Activated CD8-positive, alpha-beta memory T cell treated with anti-CD3 and anti-CD28 coated beads, Interleukin-2, amount 10 ng/mL, durations not matched to agents 7 days and 5 days (primary cell): ENCODE data around the gene CA12. TPM values are rescaled to one million over a fixed set of nuclear protein-coding genes. Genes with fewer than 3 reads are reported as not detected.

Source experiments
- ATAC-seq: fragments of 150-1000 bp; cut with Tn5 transposase; one replicate; pipeline ENCODE4 v1.10.0; 2021; ENCODE audit warnings: moderate library complexity
- CTCF ChIA-PET: fragments of 350-600 bp; sonication (Branson Sonifier 250); formaldehyde crosslinking; loops from one replicate; lab custom pipeline; 2021; ENCODE audit warnings: antibody characterized with exemption; lab: Charles Lee
- DNase-seq: peaks from one replicate; pipeline ENCODE4 v3.0.0-alpha.2; 2020
- H3K27ac Mint-ChIP-seq: one replicate; pipeline ENCODE4 v1.8.0; 2021; ENCODE audit warnings: mild to moderate bottlenecking, mixed read lengths
- H3K27me3 Mint-ChIP-seq: one replicate; pipeline ENCODE4 v1.8.0; 2021; ENCODE audit warnings: mixed read lengths
- H3K36me3 Mint-ChIP-seq: one replicate; pipeline ENCODE4 v1.8.0; 2021; ENCODE audit warnings: mild to moderate bottlenecking, mixed read lengths
- H3K4me1 Mint-ChIP-seq: one replicate; pipeline ENCODE4 v1.8.0; 2021; ENCODE audit warnings: mixed read lengths
- H3K4me3 Mint-ChIP-seq: one replicate; pipeline ENCODE4 v1.8.0; 2021; ENCODE audit warnings: mild to moderate bottlenecking, moderate library complexity, mixed read lengths
- H3K9me3 Mint-ChIP-seq: one replicate; pipeline ENCODE4 v1.8.0; 2022; ENCODE audit warnings: low read depth, mixed read lengths
- total RNA-seq, 2 experiments: library from RNA; stranded (reverse); gene quantifications; one replicate each; pipeline ENCODE4 v1.2.3, GENCODE V29; 2021

CA12 gene
- total RNA-seq, 2 experiments from 2014 or later, result 0.12 TPM; not detected in 1

DNA sequence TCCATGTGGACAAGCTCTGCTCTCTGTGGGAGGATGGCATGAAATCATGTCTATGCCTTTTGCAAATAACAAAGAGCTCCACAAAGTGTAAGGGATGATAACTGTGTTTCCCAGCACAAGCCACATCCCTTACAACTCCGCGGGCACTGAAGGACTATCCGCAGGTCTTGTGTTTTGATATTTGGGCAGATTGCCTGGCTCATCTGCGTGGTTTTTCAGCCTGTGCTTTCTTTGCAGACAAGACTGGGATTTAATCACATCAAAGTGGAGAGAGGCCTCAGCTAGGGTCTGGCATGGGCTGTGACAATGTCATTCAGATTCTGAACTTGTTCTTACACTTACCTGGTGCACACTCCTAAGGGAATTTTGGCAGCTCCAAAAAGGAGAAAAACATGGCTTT lies 30.2 kb upstream of the CA12 start:
- DNase-seq, result no peak
- H3K9me3 Mint-ChIP-seq, result no peaks in the 10 kb centered on the region
- H3K27ac Mint-ChIP-seq, result no peak overlapping the region
- CTCF ChIA-PET, result interaction anchor here (1.4 kb wide), 1 partner anchor 12 kb away, joined by 4 read pairs; no protein-coding TSS in a partner anchor
- no peak overlapping the region for H3K4me3 Mint-ChIP-seq
- H3K4me1 Mint-ChIP-seq, result no peaks in the 10 kb centered on the region
- peaks cover 8% of the 10 kb centered on the region for H3K27me3 Mint-ChIP-seq
- no peak for ATAC-seq
- H3K36me3 Mint-ChIP-seq, result no peaks in the 10 kb centered on the region

DNA sequence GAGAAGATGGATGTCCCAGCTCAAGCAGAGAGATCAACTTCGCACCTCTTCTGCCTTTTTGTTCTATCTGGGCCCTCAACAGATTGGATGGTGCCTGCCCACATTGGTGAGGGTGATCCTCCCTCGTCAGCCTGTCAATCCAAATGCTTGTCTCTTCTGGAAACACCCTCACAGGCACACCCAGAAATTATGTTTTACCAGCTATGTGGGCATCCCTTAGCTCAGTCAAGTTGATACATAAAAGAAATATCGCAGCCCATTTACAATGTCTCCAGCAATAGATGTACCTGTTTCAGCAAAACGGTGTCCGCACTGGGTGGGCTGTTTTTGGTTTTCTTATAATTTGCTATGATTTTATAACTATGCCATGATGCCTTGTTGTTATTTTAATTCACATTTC lies 27.5 kb upstream of the CA12 start:
- H3K27ac Mint-ChIP-seq, result no peak overlapping the region
- H3K27me3 Mint-ChIP-seq, result peaks cover 8% of the 10 kb centered on the region
- no peaks in the 10 kb centered on the region for H3K36me3 Mint-ChIP-seq
- ATAC-seq (no peak), DNase-seq (no peak)
- no peaks in the 10 kb centered on the region for H3K9me3 Mint-ChIP-seq
- H3K4me1 Mint-ChIP-seq, result peaks cover 9% of the 10 kb centered on the region
- CTCF ChIA-PET, result interaction anchor here (1.0 kb wide), 1 partner anchor 361 kb away, joined by 3 read pairs; no protein-coding TSS in a partner anchor
- H3K4me3 Mint-ChIP-seq, result no peak overlapping the region

- Mint-ChIP-seq H3K36me3 (no peaks in the 10 kb centered on the region), H3K9me3 (no peaks in the 10 kb centered on the region), H3K27me3 (peaks cover 8% of the 10 kb centered on the region), H3K4me1 (peaks cover 9% of the 10 kb centered on the region), H3K27ac (no peak overlapping the region), H3K4me3 (no peak overlapping the region)
- no peak for ATAC-seq
- CTCF ChIA-PET, result interaction anchor here (1.0 kb wide), 1 partner anchor 360 kb away, joined by 3 read pairs; no protein-coding TSS in a partner anchor
- DNase-seq, result no peak
Observed at GRCh38 chr15:63408524-63408923, 26.9 kb upstream of the CA12 start.

GRCh38 chr15:63407612-63408011 lies 26.0 kb upstream of the CA12 start:
- Mint-ChIP-seq H3K27me3 (peaks cover 8% of the 10 kb centered on the region), H3K36me3 (no peaks in the 10 kb centered on the region), H3K9me3 (no peaks in the 10 kb centered on the region), H3K4me1 (peaks cover 9% of the 10 kb centered on the region), H3K4me3 (no peak overlapping the region), H3K27ac (no peak overlapping the region)
- DNase-seq (no peak), ATAC-seq (no peak)
- CTCF ChIA-PET, result no interaction called here

DNA sequence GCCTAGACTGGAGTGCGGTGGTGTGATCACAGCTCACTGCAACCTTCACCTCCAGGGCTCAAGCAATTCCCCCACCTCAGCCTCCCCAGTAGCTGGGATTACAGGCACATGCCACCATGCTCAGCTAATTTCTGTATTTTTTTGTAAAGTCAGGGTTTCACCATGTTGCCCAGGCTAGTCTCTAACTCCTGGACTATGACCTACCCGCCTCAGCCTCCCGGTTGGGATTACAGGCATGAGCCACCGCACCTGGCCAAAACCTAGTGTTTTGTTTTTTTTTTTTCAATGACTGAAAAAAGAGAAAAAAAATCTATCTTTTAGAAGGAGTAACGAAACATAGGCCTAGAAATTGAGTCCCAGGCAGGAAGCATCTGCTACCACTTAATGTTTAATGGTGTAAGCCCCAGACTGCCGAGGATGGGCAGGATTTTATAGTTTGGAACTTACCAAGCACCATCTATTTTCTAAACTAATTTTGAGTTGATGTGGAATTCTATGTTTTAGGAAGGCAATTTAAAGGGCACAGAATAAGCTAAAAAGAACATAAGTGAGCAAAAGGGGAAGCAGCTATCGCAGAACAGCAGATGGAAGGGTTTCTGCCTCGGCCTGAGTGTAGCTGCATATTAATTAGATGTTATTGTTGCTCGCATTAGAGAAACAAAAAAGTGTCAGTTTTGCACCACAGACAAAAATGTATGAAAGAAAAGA lies 24.2 kb upstream of the CA12 start:
- CTCF ChIA-PET, result no interaction called here
- no peak overlapping the region for H3K27ac Mint-ChIP-seq
- no peak for ATAC-seq

DNA sequence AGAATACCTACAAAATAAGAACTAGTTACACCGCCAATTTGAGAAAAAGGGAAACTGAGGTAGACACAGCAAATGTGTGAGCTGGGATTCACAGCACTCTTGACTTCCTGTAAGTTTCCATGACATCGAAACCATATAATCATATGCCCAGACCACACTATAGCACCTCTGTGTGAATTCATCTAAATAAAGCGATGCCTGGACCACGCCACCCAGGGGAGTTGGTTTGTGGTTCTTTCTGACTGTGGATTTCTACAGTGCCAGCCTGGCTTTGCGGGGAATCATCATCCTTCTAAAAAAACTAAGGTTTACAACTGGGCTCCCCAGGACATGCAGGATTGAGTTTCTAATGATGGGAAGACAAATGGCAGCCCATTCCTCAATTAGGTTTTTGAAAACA lies 23.5 kb upstream of the CA12 start:
- H3K9me3 Mint-ChIP-seq, result no peaks in the 10 kb centered on the region

More for the DNA sequence above, 24.2 kb upstream of the CA12 start:
- no peaks in the 10 kb centered on the region for H3K9me3 Mint-ChIP-seq
- peaks cover 9% of the 10 kb centered on the region for H3K4me1 Mint-ChIP-seq
- no peak overlapping the region for H3K4me3 Mint-ChIP-seq
- no peaks in the 10 kb centered on the region for H3K36me3 Mint-ChIP-seq
- DNase-seq, result no peak
- peaks cover 3% of the 10 kb centered on the region for H3K27me3 Mint-ChIP-seq

GRCh38 chr15:63403254-63403945 lies 21.8 kb upstream of the CA12 start:
- H3K27me3 Mint-ChIP-seq, result no peaks in the 10 kb centered on the region
- H3K36me3 Mint-ChIP-seq, result no peaks in the 10 kb centered on the region
- CTCF ChIA-PET, result interaction anchor here (0.9 to 2.9 kb wide), 15 partner anchors 11 to 356 kb away, joined by 3 to 19 read pairs (median 5); no protein-coding TSS in a partner anchor
- DNase-seq (no peak), ATAC-seq (no peak)
- H3K27ac Mint-ChIP-seq, result no peak overlapping the region
- H3K4me1 Mint-ChIP-seq, result peaks cover 15% of the 10 kb centered on the region
- H3K9me3 Mint-ChIP-seq, result no peaks in the 10 kb centered on the region
- H3K4me3 Mint-ChIP-seq, result no peak overlapping the region

More for the DNA sequence above, 23.5 kb upstream of the CA12 start:
- CTCF ChIA-PET, result interaction anchor here (0.8 to 1.7 kb wide), 3 partner anchors 9 to 115 kb away, joined by 3 to 6 read pairs (median 4); no protein-coding TSS in a partner anchor
- H3K27ac Mint-ChIP-seq, result no peak overlapping the region
- DNase-seq (no peak), ATAC-seq (no peak)
- H3K4me3 Mint-ChIP-seq, result peak overlapping the region; percentile 10
- H3K27me3 Mint-ChIP-seq, result peaks cover 3% of the 10 kb centered on the region
- H3K4me1 Mint-ChIP-seq, result peaks cover 9% of the 10 kb centered on the region
- H3K36me3 Mint-ChIP-seq, result no peaks in the 10 kb centered on the region

DNA sequence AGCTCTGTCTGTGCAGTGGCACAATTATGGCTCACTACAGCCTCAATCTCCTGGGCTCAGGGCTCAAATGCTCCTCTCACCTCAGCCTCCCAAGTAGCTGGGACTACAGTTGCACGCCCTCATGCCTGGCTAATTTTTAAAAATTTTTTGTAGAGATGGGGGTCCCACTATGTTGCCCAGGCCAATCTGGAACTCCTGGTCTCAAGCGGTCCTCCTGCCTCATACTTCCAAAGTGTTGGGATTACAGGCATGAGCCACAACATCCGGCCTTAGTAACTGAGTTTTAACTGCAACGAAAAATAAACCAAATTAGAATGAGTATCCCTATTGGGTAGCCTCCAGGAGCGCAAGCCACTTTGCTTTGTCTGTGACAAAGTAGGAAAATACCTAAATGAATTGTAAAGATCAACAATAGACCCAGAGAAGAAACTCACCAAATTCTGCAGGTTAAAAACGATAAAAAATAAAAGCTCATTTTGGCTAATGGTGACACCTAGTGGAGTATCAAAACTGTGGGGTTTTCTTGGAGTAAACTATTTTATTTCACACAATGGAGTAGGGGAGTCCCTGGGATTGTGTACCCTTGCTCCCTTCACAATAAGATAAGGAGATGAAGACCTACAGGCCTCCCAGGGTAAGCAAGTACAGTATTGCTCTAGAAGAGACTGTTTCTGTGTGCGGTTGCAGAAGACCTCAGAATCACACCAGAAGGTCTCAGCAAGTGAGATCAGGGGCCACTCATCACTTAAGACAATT lies 21.0 kb upstream of the CA12 start:
- DNase-seq (no peak), ATAC-seq (peak; percentile 63)
- Mint-ChIP-seq H3K27me3 (no peaks in the 10 kb centered on the region), H3K9me3 (no peaks in the 10 kb centered on the region), H3K27ac (no peak overlapping the region), H3K4me3 (no peak overlapping the region), H3K4me1 (peaks cover 18% of the 10 kb centered on the region), H3K36me3 (no peaks in the 10 kb centered on the region)
- CTCF ChIA-PET, result interaction anchor here (0.9 to 2.9 kb wide), 13 partner anchors 11 to 355 kb away, joined by 3 to 19 read pairs (median 5); no protein-coding TSS in a partner anchor

GRCh38 chr15:63401714-63402497 lies 20.3 kb upstream of the CA12 start:
- no peak overlapping the region for H3K4me3 Mint-ChIP-seq
- CTCF ChIA-PET, result interaction anchor here (0.9 to 2.9 kb wide), 16 partner anchors 10 to 354 kb away, joined by 3 to 19 read pairs (median 4); no protein-coding TSS in a partner anchor
- ATAC-seq (no peak), DNase-seq (no peak)
- no peaks in the 10 kb centered on the region for H3K27me3 Mint-ChIP-seq
- no peaks in the 10 kb centered on the region for H3K36me3 Mint-ChIP-seq
- H3K4me1 Mint-ChIP-seq, result peaks cover 24% of the 10 kb centered on the region
- no peak overlapping the region for H3K27ac Mint-ChIP-seq
- no peaks in the 10 kb centered on the region for H3K9me3 Mint-ChIP-seq

DNA sequence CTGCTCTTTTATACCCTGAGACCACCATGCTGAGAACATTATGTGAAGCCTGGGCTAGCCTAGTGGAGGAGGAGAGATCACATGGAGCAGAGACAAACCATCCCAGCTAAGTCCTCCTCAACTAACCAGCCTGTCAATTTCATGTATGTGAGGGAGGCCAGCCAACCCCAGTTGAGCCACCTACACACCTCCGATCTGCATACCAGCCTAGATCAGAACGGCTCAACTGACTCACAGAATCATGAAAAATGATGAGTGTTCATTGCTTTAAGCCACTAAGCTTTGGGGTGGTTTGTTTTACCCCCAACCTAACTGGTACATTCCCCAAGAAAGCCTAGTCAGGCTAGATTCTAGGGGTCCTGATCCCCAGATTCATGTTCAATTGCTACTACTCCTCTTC lies 19.4 kb upstream of the CA12 start:
- DNase-seq (no peak), ATAC-seq (no peak)
- no peaks in the 10 kb centered on the region for H3K9me3 Mint-ChIP-seq
- no peak overlapping the region for H3K27ac Mint-ChIP-seq
- CTCF ChIA-PET, result interaction anchor here (0.8 to 2.9 kb wide), 7 partner anchors 45 to 353 kb away, joined by 3 to 19 read pairs (median 5); no protein-coding TSS in a partner anchor
- peaks cover 2% of the 10 kb centered on the region for H3K27me3 Mint-ChIP-seq
- no peak overlapping the region for H3K4me3 Mint-ChIP-seq
- no peaks in the 10 kb centered on the region for H3K36me3 Mint-ChIP-seq
- H3K4me1 Mint-ChIP-seq, result peaks cover 26% of the 10 kb centered on the region

DNA sequence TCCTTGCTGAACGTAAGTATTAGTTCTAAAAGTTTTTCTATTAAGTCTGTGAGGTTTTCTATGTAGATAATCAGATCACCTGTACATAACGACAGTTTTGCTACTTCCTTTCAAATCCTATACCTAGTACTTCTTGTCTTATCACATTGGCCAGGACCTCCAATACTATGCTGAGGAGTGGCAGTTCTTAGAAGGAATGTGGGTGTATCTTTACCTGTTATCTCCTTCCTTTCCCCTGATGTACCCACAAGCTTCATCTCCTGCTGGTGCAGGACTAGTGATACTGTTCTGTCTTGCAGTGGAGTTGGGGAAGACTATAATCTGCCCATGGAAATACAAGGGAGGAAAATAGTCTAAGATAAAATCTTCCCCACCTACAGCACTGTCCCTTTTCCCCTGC lies 16.8 kb upstream of the CA12 start:
- peaks cover 18% of the 10 kb centered on the region for H3K27me3 Mint-ChIP-seq

GRCh38 chr15:63396152-63396928 lies 14.7 kb upstream of the CA12 start:
- peaks cover 25% of the 10 kb centered on the region for H3K4me1 Mint-ChIP-seq
- CTCF ChIA-PET, result interaction anchor here (1.1 kb wide), 1 partner anchor 51 kb away, joined by 3 read pairs; no protein-coding TSS in a partner anchor
- DNase-seq (no peak), ATAC-seq (no peak)
- H3K27me3 Mint-ChIP-seq, result peaks cover 24% of the 10 kb centered on the region
- no peak overlapping the region for H3K4me3 Mint-ChIP-seq
- H3K9me3 Mint-ChIP-seq, result no peaks in the 10 kb centered on the region
- no peaks in the 10 kb centered on the region for H3K36me3 Mint-ChIP-seq
- no peak overlapping the region for H3K27ac Mint-ChIP-seq

More for the DNA sequence above, 16.8 kb upstream of the CA12 start:
- no peak overlapping the region for H3K27ac Mint-ChIP-seq
- H3K9me3 Mint-ChIP-seq, result no peaks in the 10 kb centered on the region
- H3K36me3 Mint-ChIP-seq, result no peaks in the 10 kb centered on the region
- H3K4me1 Mint-ChIP-seq, result peaks cover 22% of the 10 kb centered on the region
- CTCF ChIA-PET, result interaction anchor here (1.2 kb wide), 1 partner anchor 232 kb away, joined by 3 read pairs; no protein-coding TSS in a partner anchor
- DNase-seq, result no peak
- no peak for ATAC-seq
- H3K4me3 Mint-ChIP-seq, result no peak overlapping the region
